SU-DHL-6 (cell line): ENCODE measurements around the gene GRM7.

ENCODE experiments used
- H2AFZ ChIP-seq: fragments of 200-600 bp; sonication (generic); 2 replicates; pipeline ENCODE4 v1.6.1; 2014; ENCODE audit warnings: low read depth, mild to moderate bottlenecking, moderate library complexity, mixed read lengths, antibody characterized with exemption, low read length; ENCODE audit not compliant: severe bottlenecking
- H3F3A ChIP-seq: fragments of 200-600 bp; shearing (Covaris generic); 2 replicates; pipeline ENCODE4 v1.6.0; 2016; ENCODE audit warnings: antibody characterized with exemption, mild to moderate bottlenecking; ENCODE audit not compliant: insufficient read depth
- H3K27ac ChIP-seq: fragments of 200-600 bp; sonication (generic); 2 replicates; pipeline ENCODE4 v1.5.1; 2016; ENCODE audit warnings: low read depth, mild to moderate bottlenecking, low read length, moderate library complexity, mixed read lengths
- H3K27me3 ChIP-seq: fragments of 200-600 bp; sonication (generic), shearing (Covaris generic); 2 replicates; pipeline ENCODE4 v1.6.0; 2014; ENCODE audit warnings: mild to moderate bottlenecking, low read length
- H3K36me3 ChIP-seq: fragments of 200-600 bp; sonication (generic); 2 replicates; pipeline ENCODE4 v1.6.1; 2014; ENCODE audit warnings: mild to moderate bottlenecking, low read length, mixed read lengths
- H3K4me2 ChIP-seq: fragments of 300-600, 200-600 bp; shearing (Covaris generic), sonication (generic); 2 replicates; pipeline ENCODE4 v1.6.0; 2014; ENCODE audit warnings: low read length, low read depth, mild to moderate bottlenecking; ENCODE audit not compliant: poor library complexity, severe bottlenecking
- H3K4me3 ChIP-seq: fragments of 200-600 bp; sonication (generic); 2 replicates; pipeline ENCODE4 v1.5.1; 2014; ENCODE audit warnings: antibody characterized with exemption, low read length, mild to moderate bottlenecking, mixed read lengths; ENCODE audit not compliant: insufficient read depth, poor library complexity, severe bottlenecking
- H3K79me2 ChIP-seq: fragments of 200-600 bp; sonication (generic); 2 replicates; pipeline ENCODE4 v1.6.1; 2014; ENCODE audit warnings: mild to moderate bottlenecking, low read length, moderate library complexity; ENCODE audit not compliant: insufficient read depth
- H3K9ac ChIP-seq: fragments of 200-600 bp; sonication (generic); 2 replicates; pipeline ENCODE4 v1.7.0; 2014; ENCODE audit warnings: mild to moderate bottlenecking, low read length
- H3K9me2 ChIP-seq: fragments of 200-600 bp; sonication (generic); replicated peaks from 2 replicates; pipeline ENCODE4 v1.6.1; 2014; ENCODE audit warnings: low read length; ENCODE audit not compliant: insufficient read depth
- H3K9me3 ChIP-seq: fragments of 200-600 bp; sonication (generic); 2 replicates; pipeline ENCODE4 v1.6.1; 2014; ENCODE audit warnings: low read length, mixed read lengths; ENCODE audit not compliant: insufficient read depth
- H4K20me1 ChIP-seq: fragments of 200-600 bp; sonication (generic); 2 replicates; pipeline ENCODE4 v1.6.1; 2014; ENCODE audit warnings: low read depth, mild to moderate bottlenecking, antibody characterized with exemption, low read length, moderate library complexity, mixed read lengths
- CTCF ChIP-seq: fragments of 200-600 bp; sonication (generic); IDR thresholded peaks from one replicate; pipeline ENCODE4 v1.5.1; 2017; ENCODE audit warnings: antibody characterized with exemption, mild to moderate bottlenecking, low read length, moderate library complexity; ENCODE audit not compliant: insufficient read depth, poor library complexity, severe bottlenecking
- EZH2phosphoT487 ChIP-seq: fragments of 200-600 bp; sonication (generic), shearing (Covaris generic); conservative IDR thresholded peaks from 2 replicates; pipeline ENCODE4 v1.6.1; 2018; ENCODE audit warnings: mild to moderate bottlenecking, antibody characterized with exemption, low read length, moderate library complexity, mixed read lengths

GRM7 gene

GRCh38 chr3:7625021-7625420 is 764.1 kb downstream of the GRM7 start:
- TF ChIP-seq CTCF (no peak), EZH2phosphoT487 (no peak)
- Histone ChIP-seq H4K20me1 (no peaks in the 10 kb centered on the region), H3K36me3 (no peaks in the 10 kb centered on the region), H3K27ac (no peak overlapping the region), H3K4me3 (no peak overlapping the region), H3K4me2 (no peak overlapping the region), H3K27me3 (no peaks in the 10 kb centered on the region), H3F3A (no peaks in the 10 kb centered on the region), H3K9me2 (no peaks in the 10 kb centered on the region), H3K9me3 (no peaks in the 10 kb centered on the region), H3K79me2 (no peaks in the 10 kb centered on the region), H2AFZ (no peak overlapping the region), H3K9ac (no peak overlapping the region)

DNA sequence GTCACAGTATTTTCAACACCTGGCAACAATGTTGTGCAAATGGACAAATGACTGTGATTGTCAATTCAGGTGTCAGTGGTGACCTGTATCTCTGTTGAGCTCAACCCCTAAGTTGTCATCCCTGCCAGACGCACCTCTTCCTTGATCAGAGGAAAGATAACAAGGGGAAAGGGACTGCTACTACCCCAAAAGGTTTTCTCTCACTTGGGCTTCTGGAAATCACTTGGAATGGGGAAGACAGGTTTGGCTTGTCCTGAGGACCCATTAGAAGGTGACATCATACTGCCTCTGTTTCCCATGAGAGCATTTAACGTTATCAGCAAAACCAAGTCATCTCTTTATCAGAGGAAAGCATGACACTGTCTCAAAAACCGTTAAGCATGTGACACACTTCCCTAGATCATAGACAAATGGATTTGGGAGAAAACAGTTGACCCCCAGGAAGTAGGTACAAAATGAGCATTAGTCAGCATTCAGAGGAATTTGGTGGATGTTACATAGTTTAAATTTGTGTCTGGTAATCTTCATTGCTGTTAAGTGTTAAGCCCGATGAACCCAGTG is 769.5 kb downstream of the GRM7 start:
- H3K27me3 ChIP-seq, result no peaks in the 10 kb centered on the region
- H3K4me2 ChIP-seq, result no peak overlapping the region
- H3K79me2 ChIP-seq, result no peaks in the 10 kb centered on the region
- H3K36me3 ChIP-seq, result no peaks in the 10 kb centered on the region
- no peaks in the 10 kb centered on the region for H3K9me3 ChIP-seq
- H2AFZ ChIP-seq, result no peak overlapping the region
- no peaks in the 10 kb centered on the region for H4K20me1 ChIP-seq
- TF ChIP-seq CTCF (no peak), EZH2phosphoT487 (no peak)
- no peak overlapping the region for H3K27ac ChIP-seq
- no peaks in the 10 kb centered on the region for H3K9me2 ChIP-seq
- H3F3A ChIP-seq, result no peaks in the 10 kb centered on the region
- H3K9ac ChIP-seq, result no peak overlapping the region
- H3K4me3 ChIP-seq, result no peak overlapping the region

DNA sequence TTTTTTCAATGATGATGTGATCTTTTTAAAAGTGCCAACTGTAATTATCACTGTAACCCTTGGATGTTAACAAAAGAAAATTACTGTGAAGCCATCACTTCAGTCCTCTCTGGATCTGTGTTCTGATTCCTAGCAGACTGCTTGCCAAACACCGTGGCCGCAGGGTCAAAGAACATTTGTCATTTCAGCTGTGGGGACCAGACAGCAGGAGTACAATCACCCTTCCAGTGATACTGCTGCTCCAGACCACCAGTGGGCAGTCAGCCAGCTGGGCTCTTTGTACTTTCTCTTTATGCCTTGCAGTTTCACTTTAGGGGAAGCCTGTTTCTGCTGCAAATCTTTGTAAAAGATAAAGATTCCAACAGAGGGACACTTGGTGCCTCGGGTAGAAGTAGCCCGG is 770.0 kb downstream of the GRM7 start:
- no peaks in the 10 kb centered on the region for H3K27me3 ChIP-seq
- H3K36me3 ChIP-seq, result no peaks in the 10 kb centered on the region
- H3K9me2 ChIP-seq, result no peaks in the 10 kb centered on the region
- no peaks in the 10 kb centered on the region for H4K20me1 ChIP-seq
- H3K79me2 ChIP-seq, result no peaks in the 10 kb centered on the region
- H3K27ac ChIP-seq, result no peak overlapping the region
- no peak overlapping the region for H2AFZ ChIP-seq
- H3K4me3 ChIP-seq, result no peak overlapping the region
- no peak for TF ChIP-seq EZH2phosphoT487
- TF ChIP-seq CTCF, result no peak
- H3F3A ChIP-seq, result no peaks in the 10 kb centered on the region
- no peaks in the 10 kb centered on the region for H3K9me3 ChIP-seq
- no peak overlapping the region for H3K9ac ChIP-seq
- H3K4me2 ChIP-seq, result no peak overlapping the region
